Heart left ventricle (tissue), 13 donors: ENCODE data around the gene FBLN2.

Experiments used
- POLR2A ChIP-seq, 2 donors: fragments of 450-650 bp; IDR thresholded peaks; one replicate each; pipeline ENCODE4 v1.6.1; 2017; ENCODE audit warnings: antibody characterized with exemption in 2 of 2, mild to moderate bottlenecking in 2 of 2, moderate library complexity in 2 of 2
- TF ChIP-seq, protein P1 (sequence below), 12 donors: fragments of 200-600 bp; sonication (generic) in 4 of 12; IDR thresholded peaks; one replicate each; pipeline versions ENCODE4 v1.5.0 to v1.8.0; 2018 to 2022; ENCODE audit warnings: antibody characterized with exemption in 12 of 12, mild to moderate bottlenecking in 5 of 12
- donor health status: ischemic (EF 13 %, LVEDD 7.1; RV severe dilation, severe dysfunction).
- donor health status: DM: no; HTN: yes; CAD: no.
- donor health status: DM: no; HTN: no; CAD: no.
- donor health status: ischemic (EF 25% LVEDD 6.9; RV normal size, moderate dysfunction).
- donor health status: ischemic (EF 25% LVEDD 5.7; RV mildly dilated, moderate dysfunction).
- donor health status: ischemic (EF 35%, LVEDD 5.7; RV mildly dilated, moderate dysfunction).
- donor health status: nonischemic (EF 11% LVEDD 7.7; RV severe dilation, severe dysfunction).
- donor health status: DM: yes; HTN: yes; CAD: no.
- donor health status: PGD.
- donor health status: ischemic (EF 29% LVEDD 5.4; RV normal size, mild dysfunction).
- donor health status: nonischemic (EF 23%, LVEDD 6.1; RV moderate dilation, normal function).

DNA sequence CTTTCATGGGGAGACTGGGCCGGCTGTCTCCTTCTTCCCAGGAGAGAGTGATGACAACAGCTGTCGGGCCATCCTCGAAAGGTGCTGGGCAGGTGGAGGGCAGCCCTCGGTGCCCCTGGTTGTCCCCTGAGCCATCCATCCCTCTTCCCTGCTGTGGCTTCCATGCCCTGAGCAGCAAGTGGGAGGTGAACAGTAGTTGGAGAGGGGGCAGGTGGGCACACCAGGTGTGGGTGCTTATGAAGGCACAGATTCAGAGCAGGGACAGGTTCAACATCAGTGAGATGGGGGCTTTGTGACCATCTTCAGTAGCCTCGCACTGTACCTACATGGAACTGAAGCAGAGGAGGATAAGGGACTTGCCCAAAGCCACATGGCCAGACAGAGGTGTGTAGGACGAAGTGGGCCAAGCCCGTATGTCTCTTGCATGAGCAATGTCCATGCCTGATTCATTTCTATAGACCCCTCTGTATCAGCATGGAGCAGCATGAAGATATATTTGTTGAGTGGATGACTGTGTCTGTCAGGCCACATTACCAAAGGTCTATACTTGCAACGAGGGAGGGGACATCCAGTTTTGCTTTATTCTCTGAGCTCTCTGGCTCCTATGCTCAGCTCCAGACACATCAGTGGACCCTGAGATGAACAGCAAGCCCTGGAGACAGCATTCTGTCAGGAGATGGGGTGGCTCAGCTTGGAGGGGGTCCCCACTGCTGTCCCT lies 107.8 kb downstream of the FBLN2 start:
- TF ChIP-seq, protein P1, sequence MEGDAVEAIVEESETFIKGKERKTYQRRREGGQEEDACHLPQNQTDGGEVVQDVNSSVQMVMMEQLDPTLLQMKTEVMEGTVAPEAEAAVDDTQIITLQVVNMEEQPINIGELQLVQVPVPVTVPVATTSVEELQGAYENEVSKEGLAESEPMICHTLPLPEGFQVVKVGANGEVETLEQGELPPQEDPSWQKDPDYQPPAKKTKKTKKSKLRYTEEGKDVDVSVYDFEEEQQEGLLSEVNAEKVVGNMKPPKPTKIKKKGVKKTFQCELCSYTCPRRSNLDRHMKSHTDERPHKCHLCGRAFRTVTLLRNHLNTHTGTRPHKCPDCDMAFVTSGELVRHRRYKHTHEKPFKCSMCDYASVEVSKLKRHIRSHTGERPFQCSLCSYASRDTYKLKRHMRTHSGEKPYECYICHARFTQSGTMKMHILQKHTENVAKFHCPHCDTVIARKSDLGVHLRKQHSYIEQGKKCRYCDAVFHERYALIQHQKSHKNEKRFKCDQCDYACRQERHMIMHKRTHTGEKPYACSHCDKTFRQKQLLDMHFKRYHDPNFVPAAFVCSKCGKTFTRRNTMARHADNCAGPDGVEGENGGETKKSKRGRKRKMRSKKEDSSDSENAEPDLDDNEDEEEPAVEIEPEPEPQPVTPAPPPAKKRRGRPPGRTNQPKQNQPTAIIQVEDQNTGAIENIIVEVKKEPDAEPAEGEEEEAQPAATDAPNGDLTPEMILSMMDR (IDR thresholded peaks at IDR 0.05) = no peak
- no peak for TF ChIP-seq POLR2A (IDR thresholded peaks at IDR 0.05)
